RPMI8226 (cell line): ENCODE measurements around the gene MEX3D.

Experiments used
- DNase-seq: peaks from one replicate; pipeline ENCODE4 v3.0.0-alpha.2; 2015

Gene MEX3D

GRCh38 chr19:1592755-1593500 lies 24.8 kb upstream of the MEX3D start, which contains the start of gene MBD3:
Gene MBD3 (minus strand): TSS chr19:1592865. CDS start chr19:1592631, 234 bp downstream.
- DNase-seq: peak; percentile 96

- DNase-seq: peak; percentile 94
Observed at GRCh38 chr19:1592024-1592754, 24.1 kb upstream of the MEX3D start.

- DNase-seq: peak; percentile 30
Observed at GRCh38 chr19:1591421-1592023, 23.4 kb upstream of the MEX3D start.

GRCh38 chr19:1590641-1591397 lies 22.7 kb upstream of the MEX3D start:
- DNase-seq: peak; percentile 65

- no peak for DNase-seq
Observed at GRCh38 chr19:1587872-1588271, 19.7 kb upstream of the MEX3D start.

- DNase-seq: no peak
Observed at GRCh38 chr19:1585243-1585580, 17.1 kb upstream of the MEX3D start.

- DNase-seq: no peak
Observed at GRCh38 chr19:1584500-1585242, 16.5 kb upstream of the MEX3D start.

- no peak for DNase-seq
Observed at GRCh38 chr19:1582201-1582600, 14.1 kb upstream of the MEX3D start.

- DNase-seq: no peak
Observed at GRCh38 chr19:1580957-1581356, 12.8 kb upstream of the MEX3D start.

GRCh38 chr19:1580382-1580781 lies 12.3 kb upstream of the MEX3D start:
- no peak for DNase-seq

GRCh38 chr19:1579222-1579621 lies 11.1 kb upstream of the MEX3D start:
- no peak for DNase-seq

- no peak for DNase-seq
Observed at GRCh38 chr19:1577929-1578618, 9.9 kb upstream of the MEX3D start.

- DNase-seq: no peak
Observed at GRCh38 chr19:1577090-1577928, 9.2 kb upstream of the MEX3D start.

GRCh38 chr19:1576242-1577089 lies 8.3 kb upstream of the MEX3D start:
- DNase-seq: no peak

GRCh38 chr19:1575323-1576241 lies 7.5 kb upstream of the MEX3D start:
- DNase-seq: no peak

GRCh38 chr19:1574354-1575136 lies 6.4 kb upstream of the MEX3D start:
- DNase-seq: no peak

GRCh38 chr19:1572795-1573194 lies 4.7 kb upstream of the MEX3D start:
- DNase-seq: no peak

- no peak for DNase-seq
Observed at GRCh38 chr19:1571358-1571757, 3.2 kb upstream of the MEX3D start.
